ENCODE measurements around the gene JARID2.

DNA sequence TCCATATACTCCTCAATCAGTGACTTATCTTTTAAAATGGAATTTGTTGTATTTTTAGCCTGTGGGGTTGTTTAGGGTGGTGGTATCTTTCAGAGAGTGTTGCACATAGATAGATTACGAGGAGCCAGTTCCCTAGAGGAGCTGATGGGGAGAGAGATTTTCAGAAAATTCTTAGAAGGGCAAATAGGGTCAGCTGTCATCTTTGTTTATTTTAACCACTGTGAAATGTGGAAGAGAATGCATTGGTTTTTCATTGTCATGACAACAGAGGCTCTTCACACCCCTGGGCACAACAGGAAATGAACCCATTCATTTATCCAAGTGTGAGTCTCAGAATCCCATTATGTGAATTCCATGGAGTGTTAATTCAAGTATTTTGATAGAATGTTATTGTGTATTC lies 188.4 kb downstream of the JARID2 start:
- TF ChIP-seq, protein P1, sequence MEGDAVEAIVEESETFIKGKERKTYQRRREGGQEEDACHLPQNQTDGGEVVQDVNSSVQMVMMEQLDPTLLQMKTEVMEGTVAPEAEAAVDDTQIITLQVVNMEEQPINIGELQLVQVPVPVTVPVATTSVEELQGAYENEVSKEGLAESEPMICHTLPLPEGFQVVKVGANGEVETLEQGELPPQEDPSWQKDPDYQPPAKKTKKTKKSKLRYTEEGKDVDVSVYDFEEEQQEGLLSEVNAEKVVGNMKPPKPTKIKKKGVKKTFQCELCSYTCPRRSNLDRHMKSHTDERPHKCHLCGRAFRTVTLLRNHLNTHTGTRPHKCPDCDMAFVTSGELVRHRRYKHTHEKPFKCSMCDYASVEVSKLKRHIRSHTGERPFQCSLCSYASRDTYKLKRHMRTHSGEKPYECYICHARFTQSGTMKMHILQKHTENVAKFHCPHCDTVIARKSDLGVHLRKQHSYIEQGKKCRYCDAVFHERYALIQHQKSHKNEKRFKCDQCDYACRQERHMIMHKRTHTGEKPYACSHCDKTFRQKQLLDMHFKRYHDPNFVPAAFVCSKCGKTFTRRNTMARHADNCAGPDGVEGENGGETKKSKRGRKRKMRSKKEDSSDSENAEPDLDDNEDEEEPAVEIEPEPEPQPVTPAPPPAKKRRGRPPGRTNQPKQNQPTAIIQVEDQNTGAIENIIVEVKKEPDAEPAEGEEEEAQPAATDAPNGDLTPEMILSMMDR (IDR thresholded peaks at IDR 0.05; ENCODE audit: poor library complexity, severe bottlenecking), result no peak
- TF ChIP-seq POLR2AphosphoS5 (IDR thresholded peaks at IDR 0.05), result no peak
- TF ChIP-seq EP300 (conservative IDR thresholded peaks at IDR 0.05; ENCODE audit: poor library complexity, severe bottlenecking), result no peak
- no peak for TF ChIP-seq REST (IDR thresholded peaks at IDR 0.05; ENCODE audit: borderline replicate concordance)
- TF ChIP-seq EZH2 (IDR thresholded peaks at IDR 0.05; ENCODE audit: borderline replicate concordance, insufficient read depth, low read length, poor library complexity, severe bottlenecking), result no peak
- TF ChIP-seq SMC3 (conservative IDR thresholded peaks at IDR 0.05; ENCODE audit: poor library complexity), result no peak
- no peak for TF ChIP-seq TAF1 (IDR thresholded peaks at IDR 0.05; ENCODE audit: low read depth)
- no peak for TF ChIP-seq MXI1 (conservative IDR thresholded peaks at IDR 0.05; ENCODE audit: poor library complexity, severe bottlenecking)
